Ishikawa (cell line): Measurements from ENCODE around the gene HPX.

Experiments used
- CEBPB ChIP-seq: IDR thresholded peaks from 2 replicates; pipeline ENCODE4 v1.6.1; 2012
- CREB1 ChIP-seq: IDR thresholded peaks from 2 replicates; pipeline ENCODE4 v1.6.1; 2012; ENCODE audit warnings: low read depth
- EGR1 ChIP-seq: IDR thresholded peaks from 2 replicates; pipeline ENCODE4 v1.6.1; 2012
- EP300 ChIP-seq: IDR thresholded peaks from 2 replicates; pipeline ENCODE4 v1.6.1; 2012; ENCODE audit warnings: borderline replicate concordance
- FOXM1 ChIP-seq: IDR thresholded peaks from 2 replicates; pipeline ENCODE4 v1.6.1; 2012; ENCODE audit warnings: low read depth, borderline replicate concordance
- MAX ChIP-seq: IDR thresholded peaks from 2 replicates; pipeline ENCODE4 v1.6.1; 2012
- NFIC ChIP-seq: IDR thresholded peaks from 2 replicates; pipeline ENCODE4 v1.6.1; 2012
- RAD21 ChIP-seq: IDR thresholded peaks from 2 replicates; pipeline ENCODE4 v1.6.1; 2012; ENCODE audit warnings: low read depth
- TAF1 ChIP-seq: IDR thresholded peaks from 2 replicates; pipeline ENCODE4 v1.6.1; 2012; ENCODE audit warnings: low read depth, mild to moderate bottlenecking
- TCF12 ChIP-seq: IDR thresholded peaks from 2 replicates; pipeline ENCODE4 v1.6.1; 2012; ENCODE audit warnings: low read depth
- TEAD4 ChIP-seq: IDR thresholded peaks from 2 replicates; pipeline ENCODE4 v1.6.1; 2012
- ZBTB7A ChIP-seq: IDR thresholded peaks from 2 replicates; pipeline ENCODE4 v1.6.1; 2012; ENCODE audit warnings: low read depth
- TF ChIP-seq, protein P1 (sequence below): IDR thresholded peaks from 2 replicates; pipeline ENCODE4 v1.6.1; 2012; ENCODE audit warnings: low read depth, mild to moderate bottlenecking
- TF ChIP-seq, protein P2 (sequence below): IDR thresholded peaks from 2 replicates; pipeline ENCODE4 v1.6.1; 2012

- TF ChIP-seq TAF1 (no peak), TCF12 (no peak), EP300 (no peak), MAX (no peak), CREB1 (no peak), FOXM1 (no peak), CEBPB (no peak), RAD21 (no peak), EGR1 (no peak), ZBTB7A (no peak), TEAD4 (no peak), NFIC (no peak)
- TF ChIP-seq, protein P1, sequence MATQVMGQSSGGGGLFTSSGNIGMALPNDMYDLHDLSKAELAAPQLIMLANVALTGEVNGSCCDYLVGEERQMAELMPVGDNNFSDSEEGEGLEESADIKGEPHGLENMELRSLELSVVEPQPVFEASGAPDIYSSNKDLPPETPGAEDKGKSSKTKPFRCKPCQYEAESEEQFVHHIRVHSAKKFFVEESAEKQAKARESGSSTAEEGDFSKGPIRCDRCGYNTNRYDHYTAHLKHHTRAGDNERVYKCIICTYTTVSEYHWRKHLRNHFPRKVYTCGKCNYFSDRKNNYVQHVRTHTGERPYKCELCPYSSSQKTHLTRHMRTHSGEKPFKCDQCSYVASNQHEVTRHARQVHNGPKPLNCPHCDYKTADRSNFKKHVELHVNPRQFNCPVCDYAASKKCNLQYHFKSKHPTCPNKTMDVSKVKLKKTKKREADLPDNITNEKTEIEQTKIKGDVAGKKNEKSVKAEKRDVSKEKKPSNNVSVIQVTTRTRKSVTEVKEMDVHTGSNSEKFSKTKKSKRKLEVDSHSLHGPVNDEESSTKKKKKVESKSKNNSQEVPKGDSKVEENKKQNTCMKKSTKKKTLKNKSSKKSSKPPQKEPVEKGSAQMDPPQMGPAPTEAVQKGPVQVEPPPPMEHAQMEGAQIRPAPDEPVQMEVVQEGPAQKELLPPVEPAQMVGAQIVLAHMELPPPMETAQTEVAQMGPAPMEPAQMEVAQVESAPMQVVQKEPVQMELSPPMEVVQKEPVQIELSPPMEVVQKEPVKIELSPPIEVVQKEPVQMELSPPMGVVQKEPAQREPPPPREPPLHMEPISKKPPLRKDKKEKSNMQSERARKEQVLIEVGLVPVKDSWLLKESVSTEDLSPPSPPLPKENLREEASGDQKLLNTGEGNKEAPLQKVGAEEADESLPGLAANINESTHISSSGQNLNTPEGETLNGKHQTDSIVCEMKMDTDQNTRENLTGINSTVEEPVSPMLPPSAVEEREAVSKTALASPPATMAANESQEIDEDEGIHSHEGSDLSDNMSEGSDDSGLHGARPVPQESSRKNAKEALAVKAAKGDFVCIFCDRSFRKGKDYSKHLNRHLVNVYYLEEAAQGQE, result no peak
- TF ChIP-seq, protein P2, sequence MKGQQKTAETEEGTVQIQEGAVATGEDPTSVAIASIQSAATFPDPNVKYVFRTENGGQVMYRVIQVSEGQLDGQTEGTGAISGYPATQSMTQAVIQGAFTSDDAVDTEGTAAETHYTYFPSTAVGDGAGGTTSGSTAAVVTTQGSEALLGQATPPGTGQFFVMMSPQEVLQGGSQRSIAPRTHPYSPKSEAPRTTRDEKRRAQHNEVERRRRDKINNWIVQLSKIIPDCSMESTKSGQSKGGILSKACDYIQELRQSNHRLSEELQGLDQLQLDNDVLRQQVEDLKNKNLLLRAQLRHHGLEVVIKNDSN, result no peak
These were observed 49.2 kb downstream of the HPX start for GRCh38 chr11:6391537-6392134.
